GF-D8 (cell line): ENCODE measurements around the gene ASMTL.

Experiments
- DNase-seq: peaks from one replicate; lab custom pipeline; 2025; lab: John Stamatoyannopoulos, UW

The ASMTL gene

DNA sequence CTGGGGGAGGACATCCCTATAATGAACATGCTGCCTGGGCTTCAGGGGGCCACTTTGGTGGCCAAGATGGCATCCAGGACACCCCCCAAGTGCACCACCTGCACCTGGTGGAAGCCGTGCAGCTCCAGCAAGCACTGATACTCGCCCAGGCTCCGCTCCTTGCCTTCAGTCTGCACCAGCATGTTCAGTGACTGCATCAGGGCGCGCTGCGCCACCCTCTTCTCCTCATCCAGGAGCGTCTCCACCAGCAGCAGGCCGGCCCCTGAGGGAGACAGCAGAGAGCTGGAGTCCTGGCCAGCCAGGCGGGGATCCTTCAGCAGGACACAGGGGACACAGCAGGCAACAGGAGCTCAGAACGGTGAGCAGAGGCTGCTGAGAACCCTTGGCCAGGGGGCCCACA is 49.5 kb downstream of the ASMTL start:
- DNase-seq: no peak

DNA sequence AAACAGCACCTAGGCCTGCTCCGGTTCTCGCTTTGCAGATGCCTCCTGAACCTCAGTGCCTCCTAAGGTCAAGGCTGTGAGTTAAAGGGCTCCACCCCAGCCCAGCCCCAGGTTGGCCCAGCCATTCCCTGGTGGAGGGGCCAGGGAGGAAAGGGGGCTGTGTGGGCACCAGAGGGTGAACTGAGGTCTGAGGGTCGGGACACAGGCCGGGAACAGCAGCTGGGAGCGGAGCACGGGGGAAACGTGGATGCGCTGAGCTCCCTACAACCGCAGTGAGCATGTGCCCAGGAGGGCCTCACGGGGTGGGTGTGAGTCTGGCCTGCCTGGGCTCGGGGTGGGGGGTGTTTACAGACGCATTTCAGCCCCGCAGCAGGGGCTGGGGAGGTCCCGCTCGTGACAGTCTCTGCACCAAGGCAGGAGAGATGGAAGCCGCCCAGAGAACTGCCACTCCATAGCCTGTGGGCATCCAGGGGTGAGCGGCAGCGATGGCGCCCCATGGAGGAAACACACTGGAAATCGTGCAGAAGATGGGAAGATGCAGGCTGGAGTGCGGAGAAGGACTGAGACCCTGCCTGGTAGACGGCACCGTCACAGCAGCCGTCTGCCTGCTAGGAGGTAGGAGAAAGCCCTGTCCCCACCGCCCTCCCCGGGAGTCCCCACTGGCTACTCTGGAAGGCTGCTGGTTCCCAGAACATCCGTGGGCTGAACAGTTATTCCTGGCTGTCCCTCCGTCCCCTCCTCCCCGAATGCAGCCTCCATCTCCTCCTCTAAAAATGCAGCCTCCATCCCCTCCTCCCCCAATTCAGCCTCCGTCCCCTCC is 50.9 kb downstream of the ASMTL start:
- no peak for DNase-seq

DNA sequence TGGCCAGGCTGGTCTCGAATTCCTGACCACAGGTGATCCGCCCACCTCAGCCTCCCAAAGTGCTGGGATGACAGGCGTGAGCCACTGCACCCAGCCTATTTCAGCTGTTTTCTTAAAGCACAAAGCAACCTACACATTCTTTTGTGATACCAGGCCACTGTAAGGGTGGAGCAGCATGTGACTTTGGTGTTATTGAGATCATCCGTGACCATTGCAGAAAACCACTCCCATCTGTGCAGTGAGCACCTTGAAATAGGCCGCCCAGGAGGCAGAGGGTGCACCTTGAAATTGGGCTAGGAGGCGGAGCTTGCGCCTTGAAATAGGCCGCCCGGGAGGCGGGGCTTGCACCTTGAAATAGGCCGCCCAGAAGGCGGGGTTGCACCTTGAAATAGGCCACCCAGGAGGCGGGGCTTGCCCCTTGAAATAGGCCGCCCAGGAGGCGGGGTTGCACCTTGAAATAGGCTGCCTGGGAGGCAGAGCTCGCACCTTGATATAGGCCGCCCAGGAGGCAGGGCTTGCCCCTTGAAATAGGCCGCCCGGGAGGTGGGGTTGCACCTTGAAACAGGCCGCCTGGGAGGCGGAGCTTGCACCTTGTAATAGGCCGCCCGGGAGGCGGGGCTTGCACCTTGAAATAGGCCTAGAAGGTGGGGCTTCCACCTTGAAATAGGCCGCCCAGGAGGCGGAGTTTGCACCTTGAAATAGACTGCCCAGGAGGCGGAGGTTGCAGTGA is 51.8 kb downstream of the ASMTL start:
- no peak for DNase-seq

DNA sequence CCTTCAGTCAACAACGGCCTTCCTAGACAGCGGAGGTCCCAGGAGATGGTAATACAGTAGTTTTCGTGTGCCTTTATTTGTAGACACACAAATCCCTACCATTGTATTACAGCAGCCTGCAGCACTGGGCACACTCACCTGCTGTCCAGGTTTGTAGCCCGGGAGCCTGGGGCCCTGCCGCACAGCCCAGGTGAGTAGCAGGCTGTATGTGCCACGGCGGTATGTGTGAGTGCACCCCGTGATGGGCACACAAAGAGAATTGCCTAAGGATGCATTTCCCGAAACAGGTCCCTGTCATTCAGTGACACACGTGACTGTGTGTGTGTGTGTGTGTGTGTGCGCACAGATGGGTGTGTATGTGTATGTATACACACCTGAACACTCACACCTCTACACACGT is 52.7 kb downstream of the ASMTL start:
- DNase-seq: no peak

- no peak for DNase-seq
These were observed 54.0 kb downstream of the ASMTL start for GRCh38 chrX:1398431-1399340.

GRCh38 chrX:1397441-1398270 is 55.1 kb downstream of the ASMTL start:
- DNase-seq: no peak

DNA sequence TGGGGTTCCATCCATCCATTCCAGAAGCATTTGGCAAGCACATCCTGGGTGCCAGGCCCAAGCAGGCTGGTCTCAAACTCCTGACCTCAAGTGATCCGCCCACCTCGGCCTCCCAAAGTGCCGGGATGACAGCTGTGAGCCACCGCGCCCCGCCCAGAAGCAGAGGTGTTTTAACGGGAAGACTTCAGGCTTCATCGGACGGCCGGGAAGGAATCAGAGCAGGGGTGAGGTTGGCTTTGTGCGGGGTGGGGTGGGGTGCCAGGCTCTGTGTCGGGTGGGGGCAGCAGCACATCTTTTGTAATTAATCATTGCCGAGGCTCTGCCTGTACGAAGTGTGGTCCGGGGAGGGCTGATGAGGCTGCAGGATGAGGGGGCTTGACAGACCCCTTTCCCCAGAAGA is 55.7 kb downstream of the ASMTL start:
- no peak for DNase-seq

GRCh38 chrX:1395646-1396216 is 57.0 kb downstream of the ASMTL start:
- DNase-seq: no peak

DNA sequence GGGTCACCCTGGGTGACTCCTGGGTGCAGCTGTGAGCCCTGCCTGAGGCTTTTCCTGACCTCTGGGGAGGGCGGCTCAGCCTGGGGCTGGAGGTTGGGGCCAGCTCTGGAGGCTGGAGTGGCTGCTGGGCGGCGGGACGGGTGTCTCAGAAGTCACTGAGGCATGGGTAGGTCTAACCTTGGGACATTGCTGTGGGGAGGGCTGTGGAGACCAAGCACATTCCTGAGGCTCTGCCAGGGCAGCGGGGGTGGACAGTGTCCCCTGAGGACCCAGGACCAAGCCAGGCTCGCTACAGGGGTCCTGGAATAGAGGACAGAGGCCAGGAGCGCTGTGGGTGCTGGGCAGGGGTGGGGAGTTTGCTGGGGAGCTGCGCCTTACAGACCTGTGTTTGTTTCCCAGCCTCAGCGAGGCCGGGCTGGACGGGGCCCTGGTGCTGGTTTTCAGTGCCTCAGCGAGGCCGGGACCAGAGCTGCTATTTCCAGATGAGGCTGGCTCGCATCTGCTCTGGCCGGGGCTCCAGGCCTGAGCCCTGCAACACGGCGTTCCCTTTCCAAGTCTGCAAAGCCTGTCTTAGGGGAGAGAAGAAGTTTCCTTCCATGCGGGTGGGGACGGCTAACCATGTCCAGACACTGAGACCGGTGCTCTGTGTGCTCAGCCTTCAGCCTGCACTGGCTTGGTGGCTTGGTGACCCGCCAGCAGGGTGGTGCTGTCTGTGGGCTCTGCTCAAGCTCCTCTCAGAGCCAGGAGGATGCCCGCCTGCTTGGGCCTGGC is 57.8 kb downstream of the ASMTL start:
- no peak for DNase-seq

DNA sequence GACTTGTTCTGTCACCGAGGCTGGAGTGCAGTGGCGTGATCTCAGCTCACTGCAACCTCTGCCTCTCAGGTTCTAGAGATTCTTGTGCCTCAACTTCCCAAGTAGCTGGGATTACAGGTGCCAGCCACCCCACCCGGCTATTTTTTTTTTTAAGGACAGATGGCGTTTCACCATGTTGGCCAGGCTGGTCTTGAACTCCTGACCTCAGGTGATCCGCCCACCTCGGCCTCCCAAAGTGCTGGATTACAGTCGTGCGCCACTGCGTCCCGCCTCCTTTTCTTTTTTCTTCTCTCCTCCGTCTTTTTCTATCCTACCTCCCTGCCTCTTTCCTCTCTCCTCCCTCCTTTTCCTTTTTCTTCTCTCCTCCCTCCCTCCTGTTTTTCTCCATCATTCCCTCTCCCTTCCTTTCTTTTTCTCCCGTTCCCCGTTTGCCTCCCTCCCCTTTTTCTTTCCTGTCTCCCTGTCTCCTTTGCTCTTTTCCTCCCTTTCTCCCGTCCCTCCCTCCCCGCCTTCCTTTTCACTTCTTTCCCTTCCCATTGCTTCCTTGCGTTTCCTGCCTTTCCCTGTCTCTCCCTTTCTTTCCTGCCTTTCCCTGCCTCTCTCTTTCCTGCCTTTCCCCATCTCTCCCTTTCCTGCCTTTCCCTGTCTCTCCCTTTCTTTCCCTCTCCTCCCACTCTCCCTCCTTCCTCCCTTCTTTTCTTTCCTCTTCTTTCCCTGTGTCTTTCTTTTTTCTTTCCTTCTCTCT is 58.7 kb downstream of the ASMTL start:
- DNase-seq: no peak

DNA sequence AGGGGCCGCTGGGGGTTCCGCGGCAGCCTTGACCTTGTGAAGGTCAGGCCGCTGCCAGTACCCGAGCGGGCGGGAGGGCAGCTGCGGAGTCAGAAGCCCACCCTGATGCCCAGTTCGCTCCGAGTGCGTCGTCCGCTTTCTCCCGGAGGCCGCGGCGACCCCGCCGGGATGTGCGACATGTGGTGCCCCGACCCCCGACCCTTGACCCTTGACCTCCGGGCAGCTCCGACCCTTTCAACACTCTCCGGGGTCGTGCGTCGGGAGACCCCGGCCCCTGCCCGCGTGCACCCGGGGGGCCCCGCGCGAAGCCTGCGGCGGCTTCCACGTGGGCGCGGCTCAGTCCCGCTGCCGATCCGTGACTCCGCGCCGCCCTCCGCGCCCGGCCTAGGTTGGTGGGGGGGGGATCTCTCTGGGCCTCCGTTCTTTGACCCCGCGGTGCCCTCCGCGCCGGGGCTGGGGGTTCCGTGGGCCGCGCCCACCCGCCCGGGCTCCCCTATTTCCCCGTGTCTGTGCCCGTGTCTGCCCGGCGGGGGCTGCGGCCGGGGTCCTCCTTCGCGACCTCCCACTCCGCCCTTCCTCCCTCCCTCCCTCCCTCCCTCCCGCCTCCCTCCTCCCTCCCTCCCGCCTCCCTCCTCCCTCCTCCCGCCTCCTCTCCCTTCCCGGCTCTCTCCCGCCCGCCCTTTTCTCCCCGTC is 60.2 kb downstream of the ASMTL start:
- DNase-seq: no peak

DNA sequence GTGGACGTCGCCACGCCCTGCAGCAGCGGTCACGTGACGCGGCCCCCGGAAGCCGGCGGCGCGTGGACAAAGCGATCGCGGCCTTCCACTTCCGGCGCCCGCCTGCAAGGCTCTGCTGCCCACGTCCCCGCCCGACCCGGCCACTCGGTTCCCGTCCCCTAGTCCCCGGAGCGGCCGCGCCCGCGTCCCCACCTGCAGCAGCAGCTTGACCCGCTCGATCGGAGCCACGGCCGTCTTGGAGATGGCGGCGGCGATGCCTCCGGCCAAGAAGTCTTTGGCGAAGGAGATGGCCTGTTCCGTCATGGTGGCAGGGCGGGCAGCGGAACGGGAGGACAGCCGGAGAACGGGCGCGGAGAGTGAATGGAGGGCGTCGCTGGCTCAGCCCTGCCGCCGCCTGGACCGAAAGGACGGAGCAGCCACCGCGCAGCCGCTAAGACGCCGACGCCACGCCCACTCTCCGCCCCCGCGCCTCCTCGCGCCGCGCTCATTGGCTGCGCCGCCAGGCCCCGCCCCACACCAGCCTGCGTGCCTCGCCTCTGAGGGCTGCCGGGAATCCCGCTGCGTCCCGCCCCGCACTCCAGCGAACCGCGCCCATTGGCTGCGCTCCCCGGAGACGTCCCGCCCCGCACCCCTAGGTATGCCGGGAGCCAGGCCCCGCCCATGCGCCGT is 60.9 kb downstream of the ASMTL start, which contains the start of gene SLC25A6:
Gene SLC25A6 (minus strand): TSS at position 407 of the 669 bp plus-strand sequence. CDS start 104 bp downstream, at position 303.
- DNase-seq: no peak

DNA sequence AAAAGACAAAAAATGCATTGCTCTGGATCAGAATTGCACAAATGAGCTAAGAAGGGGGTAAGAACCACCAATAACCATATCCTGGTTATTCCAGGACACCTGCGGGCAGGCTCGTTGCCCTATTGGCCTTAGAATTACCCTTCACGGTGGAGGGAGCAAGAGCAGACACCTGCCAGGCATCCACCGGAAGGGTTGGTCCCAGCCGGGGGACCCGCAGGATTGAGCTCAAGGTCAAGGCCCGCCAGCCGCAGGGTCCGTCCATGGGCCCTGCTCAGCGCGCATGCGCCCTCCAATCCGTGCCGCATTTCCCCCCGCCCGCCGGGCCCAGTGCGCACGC is 61.4 kb downstream of the ASMTL start:
- no peak for DNase-seq

DNA sequence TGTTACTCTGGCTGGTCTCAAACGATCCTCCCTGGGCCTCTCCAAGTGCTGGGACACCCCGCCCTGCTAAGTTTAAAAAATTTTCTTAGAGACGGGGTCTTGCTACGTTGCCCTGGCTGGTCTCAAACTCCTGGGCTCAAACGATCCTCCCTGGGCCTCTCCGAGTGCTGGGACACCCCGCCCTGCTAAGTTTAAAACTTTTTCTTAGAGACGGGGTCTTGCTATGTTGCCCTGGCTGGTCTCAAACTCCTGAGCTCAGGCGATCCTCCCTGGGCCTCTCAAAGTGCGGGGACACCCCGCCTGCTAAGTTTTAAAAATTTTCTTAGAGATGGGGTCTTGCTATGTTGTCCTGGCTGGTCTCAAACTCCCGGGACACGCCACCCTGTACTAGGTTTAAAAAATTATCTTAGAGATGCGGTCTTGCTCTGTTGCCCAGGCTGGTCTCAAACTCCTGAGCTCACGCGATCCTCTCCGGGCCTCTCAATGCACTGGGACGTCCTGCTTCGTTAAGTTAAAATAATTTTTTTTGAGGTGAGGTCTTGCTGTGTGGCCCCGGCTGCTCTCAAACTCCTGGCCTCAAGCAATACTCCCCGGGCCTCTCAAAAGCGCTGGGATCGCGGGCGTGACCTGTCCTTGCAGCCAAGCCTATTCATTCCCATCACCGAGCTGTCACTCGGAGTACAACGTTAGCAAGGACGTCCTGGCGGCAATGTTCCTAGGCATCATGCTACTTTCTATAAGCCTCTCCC is 61.9 kb downstream of the ASMTL start:
- DNase-seq: no peak

DNA sequence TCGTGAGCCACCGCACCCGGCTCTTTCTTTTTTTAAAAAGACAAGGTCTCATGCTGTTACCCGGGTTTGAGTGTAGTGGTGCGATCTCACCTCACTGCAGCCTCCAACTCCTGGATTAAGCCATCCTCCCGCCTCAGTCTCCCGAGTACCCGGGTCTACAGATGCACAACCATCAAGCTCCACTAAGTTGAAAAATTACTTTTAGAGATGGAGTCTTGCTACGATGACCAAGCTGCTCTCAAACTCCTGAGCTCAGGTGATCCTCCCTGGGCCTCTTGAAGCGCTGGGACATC is 62.8 kb downstream of the ASMTL start:
- no peak for DNase-seq

DNA sequence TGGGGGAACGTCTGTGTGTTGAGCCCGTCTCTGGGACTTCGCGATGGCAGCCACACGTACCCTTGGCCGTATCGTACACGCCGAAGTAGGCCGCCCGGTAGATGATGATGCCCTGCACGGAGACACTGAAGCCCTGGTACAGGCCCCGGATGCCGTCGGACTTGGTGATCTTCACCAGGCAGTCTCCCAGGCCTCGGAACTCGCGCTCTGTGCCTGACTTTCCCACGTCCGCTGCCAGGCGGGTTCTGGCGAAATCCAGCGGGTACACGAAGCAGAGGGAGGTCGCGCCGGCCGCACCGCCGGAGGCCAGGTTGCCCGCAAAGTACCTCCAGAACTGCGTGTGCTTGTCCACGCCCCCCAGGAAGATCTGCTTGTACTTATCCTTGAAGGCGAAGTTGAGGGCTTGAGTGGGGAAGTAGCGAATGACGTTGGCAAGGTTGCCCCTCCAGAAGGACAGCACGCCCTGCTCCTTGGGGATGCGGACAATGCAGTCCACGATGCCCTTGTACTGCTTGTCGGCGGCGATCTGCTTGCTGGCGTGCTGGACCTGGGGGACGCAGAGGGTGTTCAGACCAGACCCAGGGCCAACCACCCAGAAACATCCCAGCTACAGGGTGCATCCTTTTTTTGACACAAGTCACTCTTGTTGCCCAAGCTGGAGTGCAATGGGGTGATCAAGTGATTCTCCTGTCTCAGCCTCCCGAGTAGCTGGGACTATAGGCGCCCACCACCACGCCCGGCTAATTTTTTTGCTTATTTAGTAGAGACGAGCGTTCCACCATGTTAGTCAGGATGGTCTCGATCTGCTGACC is 63.3 kb downstream of the ASMTL start:
- no peak for DNase-seq

- no peak for DNase-seq
These were observed 64.1 kb downstream of the ASMTL start for GRCh38 chrX:1388651-1389050.
